SJCRH30 (cell line): ENCODE results near the gene GBP4. TPM values are rescaled to one million over a fixed set of nuclear protein-coding genes. Genes with fewer than 3 reads are reported as not detected.
A peak's percentile ranks its signal among the peaks of the same experiment; 100 is the strongest.

ENCODE experiments used
- DNase-seq, 2 experiments: peaks; one replicate each; pipeline ENCODE4 v3.0.0-alpha.2; 2015 to 2020
- H3K27ac ChIP-seq: fragments of 250-450 bp; sonication (Bioruptor Pico); 2 replicates; pipeline ENCODE4 v1.5.1; 2020; ENCODE audit warnings: mild to moderate bottlenecking, moderate library complexity
- H3K27me3 ChIP-seq: fragments of 250-450 bp; sonication (Bioruptor Pico); 2 replicates; pipeline ENCODE4 v1.5.1; 2020; ENCODE audit warnings: mild to moderate bottlenecking, moderate library complexity
- H3K36me3 ChIP-seq: fragments of 250-450 bp; sonication (Bioruptor Pico); 2 replicates; pipeline ENCODE4 v1.5.1; 2020; ENCODE audit warnings: mild to moderate bottlenecking, moderate library complexity
- H3K4me1 ChIP-seq: fragments of 250-450 bp; sonication (Bioruptor Pico); 2 replicates; pipeline ENCODE4 v1.5.1; 2020; ENCODE audit warnings: mild to moderate bottlenecking, moderate library complexity
- H3K4me3 ChIP-seq: fragments of 250-450 bp; sonication (Bioruptor Pico); 2 replicates; pipeline ENCODE4 v1.5.1; 2020; ENCODE audit warnings: mild to moderate bottlenecking, moderate library complexity
- H3K9me3 ChIP-seq: fragments of 250-450 bp; sonication (Bioruptor Pico); replicated peaks from 2 replicates; pipeline ENCODE4 v1.5.1; 2020; ENCODE audit warnings: mild to moderate bottlenecking, moderate library complexity
- total RNA-seq: library from RNA; depleted of rRNA; stranded (reverse); fragments of >200 nt; shearing (Covaris generic); gene quantifications from 2 replicates; pipeline ENCODE4 v1.2.3, GENCODE V29; 2014; rRNA removed

Gene GBP4
- total RNA-seq, 1 experiment from 2014 or later = 0.02 TPM

DNA sequence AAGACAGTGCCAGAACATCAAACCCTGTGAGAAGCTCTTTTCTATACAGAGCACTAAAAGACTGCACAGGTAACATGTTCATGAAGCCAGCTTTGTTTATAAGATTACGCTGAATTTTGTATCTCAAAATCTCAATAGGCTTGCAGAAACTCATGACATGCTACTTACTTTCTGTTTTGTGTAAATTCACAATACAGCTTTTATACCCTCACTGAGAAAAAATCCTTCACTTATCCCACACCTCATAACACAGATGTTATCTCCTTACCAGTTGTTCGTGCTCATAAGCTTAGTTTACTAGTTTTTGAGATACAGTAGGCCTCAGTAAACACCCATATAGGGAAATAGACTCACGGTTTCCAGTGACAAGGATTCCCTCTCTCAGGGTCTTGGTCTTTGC, 48.8 kb downstream of the GBP4 start:
- Histone ChIP-seq H3K4me3 (no peak overlapping the region), H3K36me3 (no peaks in the 10 kb centered on the region), H3K9me3 (no peaks in the 10 kb centered on the region), H3K27ac (no peak overlapping the region), H3K27me3 (no peaks in the 10 kb centered on the region; the same call in 1 of the 2 replicates), H3K4me1 (peaks cover 3% of the 10 kb centered on the region; the same call in 1 of the 2 replicates)
- DNase-seq = peak in 1 of 2 experiments; percentile 4

DNA sequence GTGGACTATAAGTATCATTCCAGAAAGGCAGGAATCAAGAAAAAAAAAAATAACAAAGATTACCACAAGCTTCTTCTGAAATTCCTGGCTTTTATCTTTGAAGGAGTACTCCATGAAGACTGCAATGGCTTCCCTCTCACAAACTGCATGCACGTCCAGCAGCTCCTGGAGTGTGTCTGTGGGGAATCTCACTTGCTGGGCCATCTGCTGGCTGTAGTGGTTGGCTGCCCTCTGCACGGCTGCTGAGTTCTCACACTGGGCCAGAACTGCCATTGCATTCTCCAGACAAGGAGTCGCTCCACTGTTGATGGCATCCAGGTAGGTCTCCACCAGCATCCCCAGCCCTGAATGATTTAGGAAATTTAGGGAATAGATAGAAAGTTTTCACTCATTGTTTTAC, 49.5 kb downstream of the GBP4 start:
- no peak overlapping the region for H3K27ac ChIP-seq
- no peaks in the 10 kb centered on the region for H3K9me3 ChIP-seq
- H3K4me1 ChIP-seq = peaks cover 3% of the 10 kb centered on the region; the same call in 1 of the 2 replicates
- peak in 1 of 2 experiments; percentile 23 for DNase-seq
- H3K27me3 ChIP-seq = no peaks in the 10 kb centered on the region; the same call in 1 of the 2 replicates
- H3K36me3 ChIP-seq = no peaks in the 10 kb centered on the region
- no peak overlapping the region for H3K4me3 ChIP-seq

DNA sequence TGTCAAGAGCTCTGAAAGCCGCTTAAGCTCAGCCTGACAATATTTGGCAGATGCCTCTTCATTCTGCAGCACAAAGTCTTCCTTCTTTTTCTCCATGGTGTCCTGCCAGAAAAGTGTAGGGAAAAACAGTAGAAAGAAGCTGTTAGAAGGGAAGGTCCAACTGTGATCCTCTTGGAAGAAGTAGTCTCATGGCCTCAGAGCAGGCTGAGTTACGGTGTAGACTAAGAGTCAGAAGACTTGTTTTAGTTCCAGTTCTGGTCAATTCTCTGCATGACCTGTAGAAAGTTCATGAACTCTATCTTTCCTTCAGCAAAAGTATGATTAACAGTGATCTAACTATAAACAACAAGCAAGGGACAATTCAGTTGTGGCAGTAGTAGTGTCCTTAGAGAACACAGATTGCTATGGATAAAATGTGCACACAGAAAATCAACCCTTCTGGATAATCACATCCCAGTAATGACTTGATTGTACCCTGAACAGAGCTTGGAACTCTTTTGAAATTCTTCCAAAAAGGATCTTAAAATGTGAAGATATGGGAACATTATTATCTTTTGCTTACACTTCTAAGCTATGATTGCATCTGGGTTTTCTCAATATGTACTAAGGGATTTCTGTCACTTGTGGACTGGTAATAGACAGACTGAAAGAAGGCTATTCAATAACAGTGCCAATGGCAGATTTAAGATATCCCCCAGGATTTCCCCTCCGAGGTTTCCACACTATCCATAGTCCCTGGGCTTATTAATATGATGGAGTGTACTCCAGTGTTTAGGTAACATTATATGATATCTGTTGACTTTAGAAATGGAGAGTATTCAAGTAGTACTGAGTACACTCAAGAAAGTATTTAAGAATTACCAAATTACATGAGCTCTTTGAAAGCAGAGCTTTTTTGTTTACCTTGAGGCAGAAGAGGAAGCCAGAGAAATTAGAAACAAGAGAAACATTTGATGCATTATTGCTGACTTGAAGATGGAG, 50.8 kb downstream of the GBP4 start:
- Histone ChIP-seq H3K27me3 (no peaks in the 10 kb centered on the region; the same call in 1 of the 2 replicates), H3K4me3 (no peak overlapping the region), H3K36me3 (no peaks in the 10 kb centered on the region), H3K27ac (no peak overlapping the region), H3K4me1 (peaks cover 3% of the 10 kb centered on the region; the same call in 1 of the 2 replicates), H3K9me3 (no peaks in the 10 kb centered on the region)
- DNase-seq = no peak

DNA sequence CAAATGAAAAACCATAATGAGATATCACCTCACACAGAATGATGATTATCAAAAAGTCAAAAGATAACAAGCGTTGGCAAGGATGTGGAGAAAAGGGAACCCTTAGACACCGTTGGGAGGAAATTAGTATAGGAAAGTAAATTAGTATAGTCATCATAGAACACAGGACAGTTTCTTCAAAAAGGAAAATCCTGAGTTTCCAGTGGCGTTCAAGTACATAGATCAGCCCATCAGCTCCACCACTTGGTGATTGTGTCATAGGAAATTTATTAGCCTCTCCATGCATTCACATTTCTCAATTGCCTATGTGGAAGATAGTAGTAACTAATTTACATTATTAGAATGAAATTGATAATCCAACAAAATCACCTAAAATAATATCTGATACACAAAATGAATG, 52.0 kb downstream of the GBP4 start:
- Histone ChIP-seq H3K27me3 (no peaks in the 10 kb centered on the region; the same call in 1 of the 2 replicates), H3K4me3 (no peak overlapping the region), H3K27ac (no peak overlapping the region), H3K36me3 (no peaks in the 10 kb centered on the region), H3K9me3 (no peaks in the 10 kb centered on the region), H3K4me1 (peaks cover 3% of the 10 kb centered on the region; the same call in 1 of the 2 replicates)
- DNase-seq = no peak

DNA sequence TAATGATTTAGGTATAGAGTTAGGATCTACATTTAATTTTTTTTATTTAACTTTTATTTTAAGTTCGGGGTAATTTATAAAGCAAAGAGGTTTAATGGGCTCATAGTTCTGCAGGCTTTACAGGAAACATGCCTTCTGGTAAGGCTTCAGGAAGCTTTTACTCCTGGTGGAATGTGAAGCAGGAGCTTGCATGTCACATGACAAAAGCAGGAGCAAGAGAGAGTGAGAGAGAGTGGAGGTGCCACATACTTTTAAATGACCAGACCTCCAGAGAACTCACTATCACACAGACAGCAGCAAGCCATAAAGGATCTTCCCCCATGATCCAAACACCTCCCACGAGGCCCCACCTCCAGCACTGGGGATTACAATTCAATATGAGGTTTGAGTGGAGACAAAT, 55.3 kb downstream of the GBP4 start:
- no peaks in the 10 kb centered on the region; the same call in 1 of the 2 replicates for H3K27me3 ChIP-seq
- DNase-seq = no peak
- no peak overlapping the region for H3K4me3 ChIP-seq
- no peaks in the 10 kb centered on the region for H3K4me1 ChIP-seq
- no peaks in the 10 kb centered on the region for H3K9me3 ChIP-seq
- H3K36me3 ChIP-seq = no peaks in the 10 kb centered on the region
- H3K27ac ChIP-seq = no peak overlapping the region

DNA sequence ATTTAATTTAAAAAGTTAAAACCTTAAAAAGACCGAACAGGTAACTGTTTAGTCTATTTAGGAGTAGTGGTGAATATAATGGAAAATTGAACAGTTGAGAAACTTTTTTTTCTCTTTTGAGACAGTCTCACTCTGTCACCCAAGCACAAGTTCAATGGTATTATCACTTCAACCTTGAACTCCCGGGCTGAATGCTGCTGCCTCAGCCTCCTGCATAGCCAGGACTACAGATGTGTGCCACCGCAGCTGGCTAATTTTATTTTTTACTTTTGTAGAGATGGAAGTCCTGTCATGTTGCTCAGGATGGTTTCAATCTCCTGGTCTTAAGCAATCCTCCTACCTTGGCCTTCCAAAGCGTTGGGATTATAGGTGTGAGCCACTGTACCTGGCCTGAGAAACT, 56.6 kb downstream of the GBP4 start:
- DNase-seq = no peak
- Histone ChIP-seq H3K4me1 (no peaks in the 10 kb centered on the region), H3K4me3 (no peak overlapping the region), H3K27ac (no peak overlapping the region), H3K27me3 (no peaks in the 10 kb centered on the region; the same call in 1 of the 2 replicates), H3K9me3 (no peaks in the 10 kb centered on the region), H3K36me3 (no peaks in the 10 kb centered on the region)

DNA sequence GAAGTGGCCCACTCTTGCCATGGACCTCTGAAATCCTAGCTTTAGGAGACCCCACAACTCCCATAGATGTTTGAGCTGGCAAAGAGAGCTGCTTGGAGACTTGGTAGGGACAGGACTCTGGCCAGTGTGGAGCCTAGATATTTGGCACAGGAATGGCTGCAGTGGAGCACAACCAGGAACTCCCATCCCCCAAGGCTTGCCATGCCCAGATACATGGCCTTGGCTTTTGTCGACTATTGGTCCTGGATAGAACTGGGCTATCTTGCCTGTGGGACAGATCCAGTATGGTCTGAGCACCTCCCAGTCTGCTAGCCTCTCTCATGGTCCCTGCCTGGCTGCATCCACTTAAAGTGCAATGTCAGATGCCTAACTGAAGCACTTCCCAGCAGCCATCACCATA, 65.0 kb downstream of the GBP4 start:
- Histone ChIP-seq H3K27ac (no peak overlapping the region), H3K4me1 (no peaks in the 10 kb centered on the region), H3K36me3 (no peaks in the 10 kb centered on the region), H3K27me3 (no peaks in the 10 kb centered on the region; the same call in 1 of the 2 replicates), H3K4me3 (no peak overlapping the region), H3K9me3 (no peaks in the 10 kb centered on the region)
- no peak for DNase-seq

Other genes with a start within 250 kb of the GBP4 start
- 32.6 and 41.9 TPM in 2 replicates for gene KYAT3, start 206.3 kb downstream of the GBP4 start, total RNA-seq
- 27.9 and 29.8 TPM in 2 replicates for gene RBMXL1, start 206.3 kb downstream of the GBP4 start, total RNA-seq
- gene GBP3, start 176.1 kb downstream of the GBP4 start, total RNA-seq = 0.12 and 0.53 TPM in 2 replicates
- 0.15 and 0.30 TPM in 2 replicates for gene GBP1, start 133.7 kb downstream of the GBP4 start, total RNA-seq
- 0.47 and 0.51 TPM in 2 replicates for gene GBP2, start 72.8 kb downstream of the GBP4 start, total RNA-seq
- gene GBP7, start 22.9 kb downstream of the GBP4 start, total RNA-seq = not detected in 2 replicates
- gene GBP5, start 73.9 kb upstream of the GBP4 start, total RNA-seq = 0.08 TPM in 1 of 2 replicates, not detected in the other
- not detected in 2 replicates for gene GBP6, start 165.1 kb upstream of the GBP4 start, total RNA-seq